Effector memory CD8-positive, alpha-beta T cell (primary cell): ENCODE measurements around the gene RHO.
A peak's percentile ranks its signal among the peaks of the same experiment; 100 is the strongest.
"Not testable (repeated sequence)": the region's sequence is repeated elsewhere in the genome, so short reads cannot be mapped to it uniquely, and the experiment has no call there.

Experiments
- ATAC-seq: fragments of 150-1000 bp; cut with Tn5 transposase; replicated peaks from 2 replicates; pipeline ENCODE4 v1.10.0; 2021; ENCODE audit warnings: mild to moderate bottlenecking, moderate library complexity
- DNase-seq, 3 experiments: peaks; one replicate each; pipeline ENCODE4 v3.0.0; 2021
- H3K27ac Mint-ChIP-seq, 2 donors: one replicate each; pipeline ENCODE4 v1.8.0; 2022; ENCODE audit warnings: mild to moderate bottlenecking in 2 of 2, mixed read lengths in 2 of 2, moderate library complexity in 2 of 2
- H3K27me3 Mint-ChIP-seq, 2 donors: one replicate each; pipeline ENCODE4 v1.8.0; 2022; ENCODE audit warnings: mixed read lengths in 2 of 2
- H3K36me3 Mint-ChIP-seq: one replicate; pipeline ENCODE4 v1.8.0; 2022; ENCODE audit warnings: mild to moderate bottlenecking, moderate library complexity, mixed read lengths; ENCODE audit not compliant: insufficient read depth
- H3K4me1 Mint-ChIP-seq, 2 donors: one replicate each; pipeline ENCODE4 v1.8.0; 2022; ENCODE audit warnings: low read depth in 2 of 2, mixed read lengths in 2 of 2
- H3K4me3 Mint-ChIP-seq, 2 donors: one replicate each; pipeline ENCODE4 v1.8.0; 2022; ENCODE audit warnings: mild to moderate bottlenecking in 2 of 2, mixed read lengths in 2 of 2, moderate library complexity in 2 of 2
- H3K9me3 Mint-ChIP-seq, 2 donors: one replicate each; pipeline ENCODE4 v1.8.0; 2022; ENCODE audit warnings: mixed read lengths in 2 of 2

Gene RHO

GRCh38 chr3:129532261-129532660 lies 3.8 kb downstream of the RHO start:
- Mint-ChIP-seq H3K9me3 (no peaks in the 10 kb centered on the region), H3K36me3 (peaks cover 3% of the 10 kb centered on the region), H3K27me3 (peaks cover 0 to 4% of the 10 kb centered on the region in 2 donors), H3K4me1 (no peaks in the 10 kb centered on the region), H3K27ac (no peak overlapping the region), H3K4me3 (no peak overlapping the region)
- DNase-seq (no peak), ATAC-seq (no peak)

- peaks cover 0 to 4% of the 10 kb centered on the region in 2 donors for H3K27me3 Mint-ChIP-seq
- DNase-seq (no peak), ATAC-seq (no peak)
- H3K27ac Mint-ChIP-seq: no peak overlapping the region
- no peak overlapping the region for H3K4me3 Mint-ChIP-seq
- peaks cover 3% of the 10 kb centered on the region for H3K36me3 Mint-ChIP-seq
- no peaks in the 10 kb centered on the region for H3K4me1 Mint-ChIP-seq
- H3K9me3 Mint-ChIP-seq: no peaks in the 10 kb centered on the region
Observed at GRCh38 chr3:129533406-129533805, 5.0 kb downstream of the RHO start.

- no peak for DNase-seq
- no peak overlapping the region for H3K4me3 Mint-ChIP-seq
- peaks cover 3% of the 10 kb centered on the region for H3K36me3 Mint-ChIP-seq
- H3K27me3 Mint-ChIP-seq: peaks cover 0 to 4% of the 10 kb centered on the region in 2 donors
- no peaks in the 10 kb centered on the region for H3K4me1 Mint-ChIP-seq
- no peak for ATAC-seq
- no peak overlapping the region for H3K27ac Mint-ChIP-seq
- no peaks in the 10 kb centered on the region for H3K9me3 Mint-ChIP-seq
Observed at GRCh38 chr3:129534428-129535027, 6.1 kb downstream of the RHO start.

- H3K36me3 Mint-ChIP-seq: peaks cover 3% of the 10 kb centered on the region
- peaks cover 0 to 4% of the 10 kb centered on the region in 2 donors for H3K27me3 Mint-ChIP-seq
- DNase-seq (no peak), ATAC-seq (no peak)
- no peaks in the 10 kb centered on the region for H3K4me1 Mint-ChIP-seq
- no peaks in the 10 kb centered on the region for H3K9me3 Mint-ChIP-seq
- H3K27ac Mint-ChIP-seq: no peak overlapping the region
- no peak overlapping the region for H3K4me3 Mint-ChIP-seq
Observed at GRCh38 chr3:129535075-129535474, 6.6 kb downstream of the RHO start.

- no peaks in the 10 kb centered on the region for H3K9me3 Mint-ChIP-seq
Observed at GRCh38 chr3:129536374-129536667, 7.9 kb downstream of the RHO start.

GRCh38 chr3:129536804-129537203 lies 8.4 kb downstream of the RHO start:
- no peaks in the 10 kb centered on the region for H3K9me3 Mint-ChIP-seq
- peak overlapping the region in 1 of 2 donors; percentile 13 for H3K27ac Mint-ChIP-seq
- DNase-seq (no peak), ATAC-seq (no peak)
- peaks cover 6% of the 10 kb centered on the region for H3K36me3 Mint-ChIP-seq
- H3K27me3 Mint-ChIP-seq: peaks cover 0 to 3% of the 10 kb centered on the region in 2 donors
- no peak overlapping the region for H3K4me3 Mint-ChIP-seq
- H3K4me1 Mint-ChIP-seq: no peaks in the 10 kb centered on the region

More at GRCh38 chr3:129536374-129536667, 7.9 kb downstream of the RHO start:
- Mint-ChIP-seq H3K27me3 (peaks cover 0 to 4% of the 10 kb centered on the region in 2 donors), H3K27ac (no peak overlapping the region), H3K4me3 (no peak overlapping the region), H3K4me1 (no peaks in the 10 kb centered on the region), H3K36me3 (peaks cover 3% of the 10 kb centered on the region)
- DNase-seq (no peak), ATAC-seq (no peak)

GRCh38 chr3:129539206-129539605 lies 10.8 kb downstream of the RHO start:
- Mint-ChIP-seq H3K4me3 (no peak overlapping the region), H3K27me3 (peaks cover 0 to 3% of the 10 kb centered on the region in 2 donors), H3K36me3 (peaks cover 3% of the 10 kb centered on the region), H3K9me3 (no peaks in the 10 kb centered on the region), H3K27ac (no peak overlapping the region), H3K4me1 (peaks cover 0 to 2% of the 10 kb centered on the region in 2 donors)
- no peak for DNase-seq
- no peak for ATAC-seq

GRCh38 chr3:129540776-129541516 lies 12.5 kb downstream of the RHO start:
- Mint-ChIP-seq H3K27ac (peak overlapping the region in 1 of 2 donors; percentile 63), H3K4me3 (no peak overlapping the region), H3K36me3 (peaks cover 3% of the 10 kb centered on the region), H3K27me3 (peaks cover 0 to 4% of the 10 kb centered on the region in 2 donors), H3K9me3 (no peaks in the 10 kb centered on the region), H3K4me1 (peaks cover 2 to 4% of the 10 kb centered on the region in 2 donors)
- ATAC-seq (no peak), DNase-seq (no peak)

- Mint-ChIP-seq H3K27me3 (peaks cover 0 to 4% of the 10 kb centered on the region in 2 donors), H3K4me1 (peaks cover 4% of the 10 kb centered on the region in 2 donors), H3K27ac (no peak overlapping the region), H3K36me3 (peaks cover 3% of the 10 kb centered on the region), H3K4me3 (no peak overlapping the region), H3K9me3 (no peaks in the 10 kb centered on the region)
- ATAC-seq: no peak
- DNase-seq: no peak
Observed at GRCh38 chr3:129542747-129543146, 14.3 kb downstream of the RHO start.

GRCh38 chr3:129543156-129543790 lies 14.8 kb downstream of the RHO start, which contains the start of gene H1-8:
Gene H1-8 (plus strand): TSS chr3:129543175. CDS start chr3:129543219, 44 bp downstream.
- DNase-seq (no peak), ATAC-seq (no peak)
- Mint-ChIP-seq H3K9me3 (no peaks in the 10 kb centered on the region), H3K4me1 (peaks cover 4 to 5% of the 10 kb centered on the region in 2 donors), H3K4me3 (no peak within 1 kb of the TSS), H3K27ac (peak within 1 kb of the TSS; percentile 63 to 71), H3K27me3 (peaks cover 0 to 4% of the 10 kb centered on the region in 2 donors), H3K36me3 (peaks cover 3% of the 10 kb centered on the region)

GRCh38 chr3:129543999-129544398 lies 15.6 kb downstream of the RHO start:
- Mint-ChIP-seq H3K9me3 (no peaks in the 10 kb centered on the region), H3K36me3 (peaks cover 3% of the 10 kb centered on the region), H3K4me1 (peaks cover 4 to 11% of the 10 kb centered on the region in 2 donors), H3K4me3 (no peak overlapping the region), H3K27me3 (peaks cover 0 to 4% of the 10 kb centered on the region in 2 donors), H3K27ac (peak overlapping the region in 1 of 2 donors; percentile 71)
- ATAC-seq (no peak), DNase-seq (no peak)

GRCh38 chr3:129545951-129546350 lies 17.5 kb downstream of the RHO start:
- H3K4me3 Mint-ChIP-seq, H3K9me3 Mint-ChIP-seq, ATAC-seq, DNase-seq, H3K27me3 Mint-ChIP-seq, H3K36me3 Mint-ChIP-seq: not testable (repeated sequence)
- Mint-ChIP-seq H3K27ac (peak overlapping the region in 1 of 2 donors; percentile 46), H3K4me1 (peaks cover 4 to 16% of the 10 kb centered on the region in 2 donors)

GRCh38 chr3:129547241-129547640 lies 18.8 kb downstream of the RHO start:
- Mint-ChIP-seq H3K27me3 (peaks cover 0 to 4% of the 10 kb centered on the region in 2 donors), H3K4me1 (peaks cover 11 to 21% of the 10 kb centered on the region in 2 donors), H3K9me3 (no peaks in the 10 kb centered on the region), H3K4me3 (no peak overlapping the region), H3K27ac (no peak overlapping the region), H3K36me3 (no peaks in the 10 kb centered on the region)
- ATAC-seq (no peak), DNase-seq (no peak)
